Urinary bladder (tissue), 4 donors: ENCODE measurements around the gene ATXN7L1. TPM values are rescaled to one million over a fixed set of nuclear protein-coding genes. Genes with fewer than 3 reads are reported as not detected.

Source experiments
- DNase-seq: peaks from one replicate; pipeline ENCODE4 v3.0.0-alpha.2; 2015; ENCODE audit errors: extremely low spot score
- H3K27ac ChIP-seq: one replicate; pipeline ENCODE4 v1.5.1; 2013; ENCODE audit warnings: low read depth, mild to moderate bottlenecking, moderate library complexity
- H3K36me3 ChIP-seq: one replicate; pipeline ENCODE4 v1.6.1; 2013; ENCODE audit warnings: mild to moderate bottlenecking, moderate library complexity; ENCODE audit not compliant: insufficient read depth
- H3K4me1 ChIP-seq: one replicate; pipeline ENCODE4 v1.6.1; 2013; ENCODE audit warnings: mild to moderate bottlenecking, moderate library complexity; ENCODE audit not compliant: insufficient read depth
- H3K4me3 ChIP-seq: one replicate; pipeline ENCODE4 v1.5.1; 2013; ENCODE audit warnings: low read depth, low read length
- WGBS: extraction: QIAGEN DNeasy Blood & Tissue Kit; methylation state at CpG from one replicate; pipeline ENCODE4 v1.1.7; 2013; 5-methylcytosine and 5-hydroxymethylcytosine counted together
- polyA plus RNA-seq: library from polyadenylated mRNA; stranded (reverse); fragments of 200-250 nt; gene quantifications from one replicate; pipeline ENCODE4 v1.2.3, GENCODE V29; 2013
- total RNA-seq: library from RNA; depleted of rRNA; stranded (reverse); fragments of >200 nt; gene quantifications from one replicate; pipeline ENCODE4 v1.2.3, GENCODE V29; 2014
- donor health status: healthy with polysubstance abuse.
- donor health status: healthy.

The ATXN7L1 gene, protein sequence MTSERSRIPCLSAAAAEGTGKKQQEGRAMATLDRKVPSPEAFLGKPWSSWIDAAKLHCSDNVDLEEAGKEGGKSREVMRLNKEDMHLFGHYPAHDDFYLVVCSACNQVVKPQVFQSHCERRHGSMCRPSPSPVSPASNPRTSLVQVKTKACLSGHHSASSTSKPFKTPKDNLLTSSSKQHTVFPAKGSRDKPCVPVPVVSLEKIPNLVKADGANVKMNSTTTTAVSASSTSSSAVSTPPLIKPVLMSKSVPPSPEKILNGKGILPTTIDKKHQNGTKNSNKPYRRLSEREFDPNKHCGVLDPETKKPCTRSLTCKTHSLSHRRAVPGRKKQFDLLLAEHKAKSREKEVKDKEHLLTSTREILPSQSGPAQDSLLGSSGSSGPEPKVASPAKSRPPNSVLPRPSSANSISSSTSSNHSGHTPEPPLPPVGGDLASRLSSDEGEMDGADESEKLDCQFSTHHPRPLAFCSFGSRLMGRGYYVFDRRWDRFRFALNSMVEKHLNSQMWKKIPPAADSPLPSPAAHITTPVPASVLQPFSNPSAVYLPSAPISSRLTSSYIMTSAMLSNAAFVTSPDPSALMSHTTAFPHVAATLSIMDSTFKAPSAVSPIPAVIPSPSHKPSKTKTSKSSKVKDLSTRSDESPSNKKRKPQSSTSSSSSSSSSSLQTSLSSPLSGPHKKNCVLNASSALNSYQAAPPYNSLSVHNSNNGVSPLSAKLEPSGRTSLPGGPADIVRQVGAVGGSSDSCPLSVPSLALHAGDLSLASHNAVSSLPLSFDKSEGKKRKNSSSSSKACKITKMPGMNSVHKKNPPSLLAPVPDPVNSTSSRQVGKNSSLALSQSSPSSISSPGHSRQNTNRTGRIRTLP
- total RNA-seq (19.3 TPM), polyA plus RNA-seq (7.1 TPM)

GRCh38 chr7:105876091-105876963 lies at the start of gene ATXN7L1:
Gene ATXN7L1, minus strand, starts transcription at chr7:105876599. Its CDS starts 41 bp downstream, at chr7:105876558.
- Histone ChIP-seq H3K36me3 (no peaks in the 10 kb centered on the region), H3K4me3 (peak within 1 kb of the TSS; percentile 68), H3K4me1 (no peaks in the 10 kb centered on the region), H3K27ac (peak within 1 kb of the TSS; percentile 88)
- WGBS = under 1% methylated on average over 77 of the region's 77 CpGs
- peak; percentile 91 for DNase-seq

- no peak for DNase-seq
- Histone ChIP-seq H3K4me3 (no peak overlapping the region), H3K36me3 (no peaks in the 10 kb centered on the region), H3K4me1 (no peaks in the 10 kb centered on the region), H3K27ac (no peak overlapping the region)
- whole genome bisulfite sequencing = 47% methylated on average over 3 of the region's 3 CpGs
Measured at GRCh38 chr7:105926131-105926530, 49.7 kb upstream of the ATXN7L1 start.

DNA sequence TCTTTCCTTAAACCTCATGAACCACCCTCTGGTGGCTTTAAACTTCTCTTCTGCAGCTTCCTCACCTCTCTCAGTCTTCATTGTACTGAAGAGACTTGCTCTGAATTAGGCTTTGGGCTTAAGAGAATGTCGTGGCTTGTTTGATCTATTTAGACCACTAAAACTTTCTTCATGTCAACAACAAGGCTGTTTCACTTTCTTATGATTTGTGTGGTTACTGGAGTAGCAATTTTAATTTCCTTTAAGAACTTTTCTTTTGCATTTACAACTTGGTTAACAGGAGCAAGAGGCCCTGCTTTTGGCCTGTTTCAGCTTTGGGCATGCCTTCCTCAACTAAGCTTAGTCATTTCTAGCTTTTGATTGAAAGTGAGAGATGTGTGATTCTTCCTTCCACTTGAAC lies 48.5 kb upstream of the ATXN7L1 start:
- no peak overlapping the region for H3K27ac ChIP-seq
- DNase-seq = no peak
- no peaks in the 10 kb centered on the region for H3K4me1 ChIP-seq
- H3K4me3 ChIP-seq = no peak overlapping the region
- WGBS = 89% methylated on average over 1 of the region's 1 CpG
- no peaks in the 10 kb centered on the region for H3K36me3 ChIP-seq

GRCh38 chr7:105920766-105921165 lies 44.4 kb upstream of the ATXN7L1 start:
- H3K4me3 ChIP-seq = no peak overlapping the region
- H3K4me1 ChIP-seq = no peaks in the 10 kb centered on the region
- WGBS = 89% methylated on average over 4 of the region's 4 CpGs
- no peak for DNase-seq
- no peak overlapping the region for H3K27ac ChIP-seq
- H3K36me3 ChIP-seq = no peaks in the 10 kb centered on the region

DNA sequence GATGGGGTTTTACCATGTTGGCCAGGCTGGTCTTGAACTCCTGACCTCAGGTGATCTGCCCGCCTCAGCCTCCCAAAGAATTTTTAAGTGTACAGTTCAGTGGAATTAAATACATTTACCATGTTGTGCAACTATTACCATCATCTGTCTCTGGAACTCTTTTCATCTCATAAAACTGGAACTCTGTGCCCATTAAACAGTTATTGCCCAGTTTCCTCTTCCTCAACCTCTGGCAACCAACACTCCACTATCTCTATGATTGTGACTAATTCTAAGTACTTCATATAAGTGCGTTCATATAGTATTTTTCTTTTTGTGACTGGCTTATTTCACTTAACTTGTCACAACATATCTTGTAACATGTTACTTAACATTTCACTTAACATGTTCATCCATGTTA lies 41.3 kb upstream of the ATXN7L1 start:
- WGBS = 98% methylated on average over 2 of the region's 2 CpGs
- no peak overlapping the region for H3K4me3 ChIP-seq
- DNase-seq = no peak
- H3K36me3 ChIP-seq = no peaks in the 10 kb centered on the region
- no peaks in the 10 kb centered on the region for H3K4me1 ChIP-seq
- no peak overlapping the region for H3K27ac ChIP-seq

- Histone ChIP-seq H3K36me3 (no peaks in the 10 kb centered on the region), H3K4me1 (no peaks in the 10 kb centered on the region), H3K4me3 (no peak overlapping the region), H3K27ac (no peak overlapping the region)
- DNase-seq = no peak
- WGBS = 87% methylated on average over 1 of the region's 1 CpG
Measured at GRCh38 chr7:105916603-105917002, 40.2 kb upstream of the ATXN7L1 start.

DNA sequence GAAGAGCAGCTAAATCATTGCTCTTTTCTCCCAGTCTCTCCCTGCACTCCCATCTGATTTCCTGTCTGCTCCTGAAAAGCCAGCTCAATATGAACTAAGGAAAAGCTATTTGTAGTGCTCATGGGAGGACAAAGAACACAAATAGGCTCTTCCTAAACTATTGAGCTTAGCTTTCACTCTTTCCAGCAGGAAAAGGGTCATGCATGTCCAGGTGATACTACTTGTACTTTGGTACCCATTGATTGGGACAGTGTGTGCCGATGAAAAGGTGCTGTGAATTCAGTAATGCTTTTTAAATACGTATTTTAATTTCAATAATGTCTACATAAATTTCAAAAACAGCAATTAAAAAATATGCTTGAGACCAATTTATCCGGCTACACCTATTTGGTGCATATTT lies 37.5 kb upstream of the ATXN7L1 start:
- no peak overlapping the region for H3K4me3 ChIP-seq
- H3K36me3 ChIP-seq = no peaks in the 10 kb centered on the region
- 81% methylated on average over 3 of the region's 3 CpGs for WGBS
- no peak overlapping the region for H3K27ac ChIP-seq
- no peaks in the 10 kb centered on the region for H3K4me1 ChIP-seq
- DNase-seq = no peak

- 94% methylated on average over 4 of the region's 4 CpGs for WGBS
- H3K4me1 ChIP-seq = no peaks in the 10 kb centered on the region
- DNase-seq = no peak
- no peak overlapping the region for H3K4me3 ChIP-seq
- H3K36me3 ChIP-seq = no peaks in the 10 kb centered on the region
- no peak overlapping the region for H3K27ac ChIP-seq
Measured at GRCh38 chr7:105911961-105912575, 35.7 kb upstream of the ATXN7L1 start.

DNA sequence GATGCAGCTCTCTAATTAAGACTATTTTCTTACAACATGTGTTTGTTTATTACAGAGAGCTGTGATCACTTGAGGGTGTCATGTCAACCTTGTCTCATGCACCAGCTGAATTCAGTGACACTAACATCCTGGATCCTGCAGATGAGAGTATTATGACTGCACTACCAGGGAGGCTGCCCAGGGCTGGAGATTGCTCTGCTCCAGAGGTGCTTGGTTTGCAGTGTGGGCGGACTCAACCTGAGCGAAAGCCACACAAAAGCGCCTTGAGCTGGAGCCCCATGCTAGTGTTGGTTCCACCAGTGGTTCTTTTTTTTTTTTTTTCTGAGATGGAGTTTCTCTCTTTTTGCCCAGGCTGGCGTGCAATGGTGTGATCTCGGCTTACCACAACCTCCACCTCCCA lies 33.8 kb upstream of the ATXN7L1 start:
- H3K27ac ChIP-seq = no peak overlapping the region
- no peaks in the 10 kb centered on the region for H3K36me3 ChIP-seq
- 98% methylated on average over 5 of the region's 5 CpGs for WGBS
- DNase-seq = no peak
- no peaks in the 10 kb centered on the region for H3K4me1 ChIP-seq
- no peak overlapping the region for H3K4me3 ChIP-seq

DNA sequence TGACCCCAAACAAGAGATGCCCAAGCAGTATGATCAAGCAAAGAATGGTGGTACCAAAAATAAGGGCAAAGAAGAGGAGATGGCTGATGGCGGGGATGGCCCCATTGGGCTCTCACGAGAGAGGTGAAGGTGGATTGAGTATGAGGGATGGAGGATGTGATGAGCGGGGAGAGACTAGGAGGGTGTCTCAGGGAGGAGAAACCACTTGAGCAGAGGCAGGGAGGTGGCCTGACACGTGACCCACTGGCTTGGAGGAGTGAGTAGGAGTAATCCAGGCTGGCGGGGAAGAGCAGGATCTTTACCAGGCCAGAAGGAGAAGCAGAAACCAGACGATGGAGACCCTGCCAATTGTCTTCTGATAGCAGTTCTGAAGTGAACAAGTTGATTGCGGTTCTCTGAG lies 33.3 kb upstream of the ATXN7L1 start:
- no peaks in the 10 kb centered on the region for H3K4me1 ChIP-seq
- WGBS = 89% methylated on average over 7 of the region's 7 CpGs
- no peaks in the 10 kb centered on the region for H3K36me3 ChIP-seq

DNA sequence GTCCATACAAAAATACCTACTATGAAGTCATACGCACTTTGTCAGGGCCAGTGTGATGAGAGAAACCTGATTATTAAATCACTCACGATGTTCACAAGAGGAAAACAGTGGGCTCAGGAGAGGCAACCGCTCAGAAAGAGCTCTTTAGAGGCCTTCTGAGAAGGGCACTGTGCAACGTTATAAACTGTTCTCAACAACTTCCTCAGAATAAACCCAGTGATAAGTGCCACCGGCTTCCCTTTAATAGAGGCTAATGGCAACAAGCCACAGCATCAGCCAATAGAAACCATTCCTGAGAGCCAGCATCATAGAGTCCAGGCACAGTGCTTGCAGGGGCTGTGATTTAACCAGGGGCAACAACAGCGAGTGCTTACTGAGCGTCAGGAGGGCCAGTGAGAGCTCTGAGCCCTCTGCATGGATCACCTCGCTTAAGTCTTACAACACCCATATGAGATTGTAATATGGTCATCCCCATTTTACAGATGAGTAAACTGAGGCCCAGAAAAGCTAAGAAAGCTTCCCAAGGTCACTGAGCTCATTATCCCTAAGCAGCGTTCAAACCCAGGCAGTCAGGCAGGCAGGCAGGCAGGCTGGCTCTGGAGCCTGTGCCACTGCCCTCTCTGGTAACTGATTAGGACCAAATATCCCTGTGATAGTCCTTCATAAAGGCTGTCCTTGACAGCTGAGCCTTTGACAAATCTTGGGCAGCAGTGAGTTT lies 30.9 kb upstream of the ATXN7L1 start:
- Histone ChIP-seq H3K4me3 (no peak overlapping the region), H3K27ac (no peak overlapping the region), H3K4me1 (no peaks in the 10 kb centered on the region), H3K36me3 (no peaks in the 10 kb centered on the region)
- WGBS = 62% methylated on average over 9 of the region's 9 CpGs
- DNase-seq = no peak

More for the DNA sequence above, 33.3 kb upstream of the ATXN7L1 start:
- Histone ChIP-seq H3K27ac (no peak overlapping the region), H3K4me3 (no peak overlapping the region)
- no peak for DNase-seq

DNA sequence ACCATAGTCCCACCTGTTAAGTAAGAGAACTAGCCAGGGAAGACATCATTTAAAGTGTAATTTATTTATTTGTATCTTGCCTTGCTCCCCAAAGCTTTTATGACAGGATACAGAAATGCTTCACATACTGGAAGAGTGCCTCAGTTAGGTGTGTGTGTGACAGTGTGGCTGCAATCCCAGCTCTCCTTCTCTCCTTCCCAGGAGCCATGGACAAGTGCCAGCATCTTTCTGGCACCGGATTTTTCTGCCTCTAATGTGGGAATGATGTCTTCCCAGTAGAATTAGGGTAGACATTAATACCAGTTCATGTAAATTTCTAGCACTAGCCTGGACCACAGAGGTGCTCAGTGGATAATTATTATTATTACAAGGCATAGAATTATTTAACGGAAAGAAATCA lies 30.3 kb upstream of the ATXN7L1 start:
- H3K4me1 ChIP-seq = no peaks in the 10 kb centered on the region
- DNase-seq = no peak
- no peak overlapping the region for H3K4me3 ChIP-seq
- WGBS = 34% methylated on average over 2 of the region's 2 CpGs
- H3K36me3 ChIP-seq = no peaks in the 10 kb centered on the region
- H3K27ac ChIP-seq = no peak overlapping the region
